GM19467 (cell line): Measurements from ENCODE around the gene ESYT1.
"Not testable (repeated sequence)": the region's sequence is repeated elsewhere in the genome, so short reads cannot be mapped to it uniquely, and the experiment has no call there.

Experiments
- ATAC-seq: cut with Tn5 transposase; IDR thresholded peaks from one replicate; pipeline ENCODE4 v1.9.1; 2021; ENCODE audit warnings: mild to moderate bottlenecking, moderate library complexity; ENCODE audit not compliant: unreplicated experiment

Gene ESYT1

GRCh38 chr12:56103066-56103711 is 24.9 kb upstream of the ESYT1 start:
- ATAC-seq: no peak

GRCh38 chr12:56103823-56104108 is 24.3 kb upstream of the ESYT1 start:
- ATAC-seq: no peak

GRCh38 chr12:56104109-56104814 is 23.8 kb upstream of the ESYT1 start, which contains the start of gene PA2G4:
PA2G4 (plus strand) TSS chr12:56104559; CDS start chr12:56104738, 179 bp downstream.
- ATAC-seq: peak; percentile 95

GRCh38 chr12:56104815-56105608 is 23.1 kb upstream of the ESYT1 start:
- peak; percentile 6 for ATAC-seq

- ATAC-seq: no peak
Observed at GRCh38 chr12:56105609-56105902, 22.5 kb upstream of the ESYT1 start.

GRCh38 chr12:56107242-56107641 is 20.8 kb upstream of the ESYT1 start:
- ATAC-seq: no peak

- no peak for ATAC-seq
Observed at GRCh38 chr12:56110571-56110970, 17.5 kb upstream of the ESYT1 start.

GRCh38 chr12:56114084-56114483 is 14.0 kb upstream of the ESYT1 start:
- ATAC-seq: no peak

- ATAC-seq: no peak
Observed at GRCh38 chr12:56115329-56115728, 12.7 kb upstream of the ESYT1 start.

GRCh38 chr12:56116267-56117081 is 11.6 kb upstream of the ESYT1 start, which contains the start of gene RPL41:
RPL41 (plus strand) TSS chr12:56116633.
- ATAC-seq: peak; percentile 44

GRCh38 chr12:56117082-56117706 is 10.9 kb upstream of the ESYT1 start:
- ATAC-seq: not testable (repeated sequence)

GRCh38 chr12:56117778-56118687 is 10.0 kb upstream of the ESYT1 start, which contains the start of gene ZC3H10:
ZC3H10 (plus strand) TSS chr12:56118266; CDS start chr12:56120563, 2,297 bp downstream.
- peak; percentile 76 for ATAC-seq

GRCh38 chr12:56118688-56119357 is 9.2 kb upstream of the ESYT1 start:
- ATAC-seq: no peak

GRCh38 chr12:56119361-56119796 is 8.7 kb upstream of the ESYT1 start:
- no peak for ATAC-seq

GRCh38 chr12:56120158-56120846 is 7.8 kb upstream of the ESYT1 start:
- no peak for ATAC-seq

GRCh38 chr12:56121204-56121870 is 6.7 kb upstream of the ESYT1 start:
- ATAC-seq: no peak

- no peak for ATAC-seq
Observed at GRCh38 chr12:56122637-56123036, 5.4 kb upstream of the ESYT1 start.

GRCh38 chr12:56124133-56124532 is 3.9 kb upstream of the ESYT1 start:
- ATAC-seq: no peak
